HG02759 (cell line): ENCODE measurements around the gene TOB2.
"Not testable (repeated sequence)": the region's sequence is repeated elsewhere in the genome, so short reads cannot be mapped to it uniquely, and the experiment has no call there.

Source experiments
- ATAC-seq: cut with Tn5 transposase; IDR thresholded peaks from one replicate; pipeline ENCODE4 v1.9.1; 2021; ENCODE audit warnings: mild to moderate bottlenecking, moderate library complexity; ENCODE audit not compliant: unreplicated experiment

TOB2 gene

GRCh38 chr22:41429951-41430332 lies 16.7 kb downstream of the TOB2 start:
- no peak for ATAC-seq

DNA sequence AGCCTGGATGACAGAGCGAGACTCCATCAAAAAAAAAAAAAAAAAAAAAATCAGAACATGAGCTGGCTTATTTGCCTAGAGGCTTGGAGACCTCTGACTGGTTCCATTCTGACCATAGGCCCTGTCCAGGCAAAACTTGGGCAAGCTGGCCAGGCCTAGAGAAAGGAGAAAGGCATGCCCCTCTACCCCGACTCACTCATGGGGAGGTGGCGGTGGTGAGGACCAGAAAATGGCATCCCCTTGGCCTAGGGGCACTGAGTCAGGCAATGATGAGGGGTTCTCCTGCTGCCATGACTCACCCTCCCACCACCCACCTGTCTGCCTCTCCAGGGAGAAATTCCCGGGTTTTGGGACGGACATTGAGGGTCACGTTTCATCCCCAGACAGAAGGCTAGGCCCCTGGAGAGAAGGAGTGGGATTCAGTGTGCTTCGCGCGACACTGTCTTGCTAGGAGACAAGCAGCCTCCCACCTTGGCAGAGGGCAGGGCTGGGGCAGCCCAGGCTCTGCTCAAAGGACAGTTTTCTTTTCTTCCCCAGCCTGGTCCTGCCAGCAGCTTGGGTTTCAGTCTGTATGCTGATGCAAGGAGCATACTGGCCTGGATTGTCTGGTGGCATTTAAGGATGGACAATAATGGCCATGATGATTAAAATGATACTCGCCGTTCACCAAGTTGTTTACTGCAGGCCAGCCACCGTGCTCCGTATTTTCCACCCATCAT lies 17.2 kb downstream of the TOB2 start:
- no peak for ATAC-seq

DNA sequence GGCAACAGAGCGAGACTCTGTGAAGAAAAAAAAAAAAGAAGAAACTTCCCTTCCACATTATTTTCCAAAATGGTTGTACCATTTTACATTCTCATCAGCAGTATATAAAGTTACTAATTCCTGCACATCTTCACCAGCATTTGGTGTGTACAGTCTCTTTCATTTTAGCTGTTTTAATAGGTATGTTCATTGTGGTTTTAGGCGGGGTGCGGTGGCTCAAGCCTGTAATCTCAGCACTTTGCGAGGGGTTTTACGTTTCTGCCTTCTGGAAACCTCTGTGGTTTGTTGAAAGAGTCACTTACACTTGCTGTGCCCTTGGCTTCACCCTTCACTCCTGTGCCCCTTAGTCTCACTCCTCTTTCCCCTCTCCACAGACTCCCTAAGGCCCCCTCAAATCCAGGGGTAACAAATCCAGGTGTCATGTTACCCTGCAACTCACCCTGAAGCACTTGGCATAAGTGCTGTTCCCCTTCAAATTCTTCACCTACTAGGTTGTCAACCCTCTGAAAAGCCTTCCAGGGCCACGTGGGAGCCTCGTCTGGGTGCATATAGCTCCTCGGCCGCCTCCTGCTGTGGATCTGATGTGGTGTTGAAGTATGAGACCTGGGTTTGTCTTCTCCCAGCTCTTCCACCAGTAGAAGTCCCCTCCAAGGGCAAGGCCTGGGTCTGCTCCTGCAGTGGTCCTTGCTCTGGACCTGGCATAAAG lies 20.8 kb downstream of the TOB2 start:
- ATAC-seq: no peak

GRCh38 chr22:41418717-41419116 lies 27.9 kb downstream of the TOB2 start:
- ATAC-seq: no peak

GRCh38 chr22:41417622-41418390 lies 28.8 kb downstream of the TOB2 start:
- no peak for ATAC-seq

DNA sequence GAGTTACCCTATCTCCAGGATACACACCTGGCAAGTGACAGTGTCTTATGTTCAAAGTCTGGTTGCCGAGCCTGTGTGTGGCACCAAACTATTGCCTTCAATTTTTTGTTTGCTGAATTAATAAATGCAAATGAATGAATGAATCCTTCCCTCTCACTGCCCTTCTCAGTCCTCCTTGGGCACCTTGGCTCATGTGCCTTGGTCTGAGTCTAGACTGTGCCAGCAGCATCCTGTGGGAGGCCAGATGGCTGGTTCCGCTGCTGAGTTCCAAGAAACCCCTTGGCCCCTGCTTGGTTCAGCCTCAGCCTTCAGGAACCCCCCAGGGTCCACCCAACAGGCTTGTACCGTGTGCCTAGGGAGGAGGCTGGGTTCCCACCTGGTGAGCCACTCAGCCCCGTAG lies 31.0 kb downstream of the TOB2 start:
- ATAC-seq: no peak

GRCh38 chr22:41411021-41411851 lies 35.4 kb downstream of the TOB2 start:
- ATAC-seq: no peak

GRCh38 chr22:41410311-41410751 lies 36.3 kb downstream of the TOB2 start:
- ATAC-seq: no peak

DNA sequence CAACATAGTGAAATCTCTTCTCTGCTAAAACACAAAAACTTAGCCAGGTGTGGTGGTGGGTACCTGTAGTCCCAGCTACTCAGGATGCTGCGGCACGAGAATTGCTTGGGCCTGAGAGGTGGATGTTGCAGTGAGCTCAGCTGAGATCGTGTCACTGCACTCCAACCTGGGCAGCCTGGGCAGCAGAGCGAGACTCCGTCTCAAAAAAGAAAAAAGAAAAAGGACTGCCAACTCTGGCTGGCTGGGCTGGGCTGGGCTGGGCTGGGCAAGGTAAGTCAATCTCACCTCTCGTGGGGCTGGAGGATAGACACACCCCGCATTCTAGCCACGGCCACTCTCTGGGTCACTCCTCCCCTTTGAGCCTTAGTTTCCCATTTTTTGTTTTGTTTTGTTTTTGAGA lies 37.9 kb downstream of the TOB2 start:
- ATAC-seq: no peak

GRCh38 chr22:41407433-41407832 lies 39.2 kb downstream of the TOB2 start:
- ATAC-seq: no peak

- ATAC-seq: no peak
These were observed 40.2 kb downstream of the TOB2 start for GRCh38 chr22:41406410-41406809.

- peak; percentile 37 for ATAC-seq
These were observed 41.0 kb downstream of the TOB2 start for GRCh38 chr22:41405588-41405987.

GRCh38 chr22:41403532-41404318 lies 42.9 kb downstream of the TOB2 start:
- peak; percentile 71 for ATAC-seq

DNA sequence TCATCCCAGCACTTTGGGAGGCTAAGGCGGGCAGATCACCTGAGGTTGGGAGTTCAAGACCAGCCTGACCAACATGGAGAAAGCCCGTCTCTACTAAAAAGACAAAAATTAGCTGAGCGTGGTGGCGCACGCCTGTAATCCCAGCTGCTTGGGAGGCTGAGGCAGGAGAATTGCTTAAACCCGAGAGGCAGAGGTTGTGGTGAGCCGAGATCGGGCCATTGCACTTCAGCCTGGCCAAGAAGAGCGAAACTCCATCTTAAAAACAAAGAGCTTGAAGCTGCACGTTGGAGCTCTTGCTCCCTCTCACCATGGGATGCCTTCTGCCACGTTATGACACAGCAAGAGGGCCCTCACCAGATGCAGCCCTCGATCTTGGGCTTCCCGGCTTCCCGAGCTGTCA lies 43.8 kb downstream of the TOB2 start:
- not testable (repeated sequence) for ATAC-seq

DNA sequence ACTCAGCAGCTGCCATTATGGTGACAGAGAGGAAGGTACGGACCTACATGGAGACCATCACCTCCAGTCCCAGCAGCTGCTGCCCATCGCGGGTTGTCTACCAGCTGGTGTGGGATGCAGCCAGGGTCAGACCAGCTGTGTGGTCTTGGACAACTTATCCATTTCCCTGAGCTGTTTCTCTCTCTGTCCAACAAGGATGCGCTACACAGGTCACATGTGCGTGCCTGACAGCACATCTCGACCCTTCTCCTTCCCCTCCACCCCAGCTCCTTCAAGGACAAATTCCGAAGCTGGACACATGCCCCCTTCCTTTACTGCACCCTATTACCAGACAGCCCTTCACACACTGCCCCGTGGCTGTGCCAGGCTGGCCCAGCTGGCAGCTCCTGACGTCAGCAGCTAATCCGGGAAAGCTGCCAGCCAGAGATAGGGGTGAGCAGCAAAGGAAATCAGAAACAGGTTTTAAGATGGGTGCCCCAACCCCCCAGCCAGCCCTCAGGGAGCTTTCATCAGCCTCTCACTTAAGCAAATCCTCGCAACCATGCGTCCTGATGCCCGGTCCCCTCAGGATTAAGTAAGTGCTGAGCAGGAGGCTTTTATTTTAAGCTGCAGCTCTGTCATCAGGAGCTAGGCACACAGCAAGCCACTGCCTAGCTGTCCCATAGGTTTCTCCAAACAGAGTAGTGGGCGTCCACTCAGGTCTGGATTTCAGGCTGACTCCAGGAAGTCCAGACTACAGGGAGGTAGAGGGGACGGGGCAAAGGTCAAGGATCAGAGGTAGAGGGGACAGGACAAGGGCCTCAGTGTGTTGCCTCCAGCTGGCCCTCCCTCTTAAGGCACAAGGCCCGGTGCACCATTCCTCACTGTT lies 44.6 kb downstream of the TOB2 start:
- no peak for ATAC-seq

DNA sequence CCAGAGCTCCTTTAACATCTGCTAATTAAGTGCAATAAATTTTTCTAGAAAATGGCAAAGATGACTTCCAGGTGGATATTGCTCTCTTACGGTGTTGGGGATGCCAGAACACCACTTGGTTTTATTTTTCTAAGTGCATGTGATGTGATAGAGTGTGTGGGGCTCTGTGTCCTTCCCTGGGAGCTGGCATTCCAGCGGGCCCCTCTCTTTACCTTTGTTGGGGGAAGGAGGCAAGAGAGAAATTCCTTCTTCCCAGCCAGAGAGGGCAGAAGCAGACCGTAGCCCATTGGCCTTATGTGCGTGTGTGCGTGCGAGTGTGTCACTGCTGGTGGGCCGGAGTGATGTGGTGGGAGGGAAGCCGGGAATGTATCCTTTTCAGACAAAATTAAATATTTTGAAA lies 47.7 kb downstream of the TOB2 start:
- no peak for ATAC-seq

- no peak for ATAC-seq
These were observed 49.3 kb downstream of the TOB2 start for GRCh38 chr22:41397143-41397811.

DNA sequence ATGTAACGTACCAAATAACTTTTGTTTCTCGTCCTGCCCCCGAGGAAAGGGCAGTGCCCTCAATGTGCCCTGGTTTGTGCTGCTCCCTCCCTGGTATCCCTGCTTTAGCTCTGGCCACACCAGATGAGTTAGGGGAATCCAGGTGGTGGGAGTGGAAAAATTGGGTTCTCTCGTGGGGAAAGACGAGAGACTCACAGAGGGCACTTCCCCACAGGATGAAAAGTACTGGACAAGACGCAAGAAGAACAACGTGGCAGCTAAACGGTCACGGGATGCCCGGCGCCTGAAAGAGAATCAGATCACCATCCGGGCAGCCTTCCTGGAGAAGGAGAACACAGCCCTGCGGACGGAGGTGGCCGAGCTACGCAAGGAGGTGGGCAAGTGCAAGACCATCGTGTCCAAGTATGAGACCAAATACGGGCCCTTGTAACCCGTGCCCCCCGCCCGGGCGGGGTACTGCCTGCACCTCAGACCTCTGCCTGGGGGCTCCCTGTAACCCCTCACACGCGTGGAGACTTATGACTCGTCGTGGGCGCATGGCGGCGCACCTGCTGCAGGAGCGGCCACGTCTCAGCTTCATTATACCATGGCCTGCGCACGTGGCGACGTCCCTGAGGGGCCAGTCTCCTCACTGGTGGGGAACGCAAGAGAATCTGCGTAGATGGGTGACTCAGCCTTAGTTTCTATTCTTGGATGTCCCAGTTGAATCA lies 50.9 kb downstream of the TOB2 start:
- no peak for ATAC-seq
